WTC11 (cell line): ENCODE data around the gene YIPF2.

Experiments
- CTCF ChIP-seq: fragments of 200-600 bp; IDR thresholded peaks from 2 replicates; pipeline ENCODE4 v1.8.0; 2022; ENCODE audit warnings: antibody characterized with exemption
- E2F5 ChIP-seq: sonication (generic); formaldehyde crosslinking; IDR thresholded peaks from 2 replicates; pipeline ENCODE4 v1.8.1; 2022; ENCODE audit warnings: mild to moderate bottlenecking, moderate library complexity, missing genetic modification reagents
- ERG ChIP-seq: fragments of 250-450 bp; sonication (Bioruptor Pico); IDR thresholded peaks from 2 replicates; pipeline ENCODE4 v1.8.0; 2021; ENCODE audit warnings: mild to moderate bottlenecking
- FOXP4 ChIP-seq: sonication (generic); formaldehyde crosslinking; IDR thresholded peaks from 2 replicates; pipeline ENCODE4 v1.8.0; 2022; ENCODE audit warnings: mild to moderate bottlenecking, missing genetic modification reagents
- NR1H2 ChIP-seq: sonication (generic); formaldehyde crosslinking; IDR thresholded peaks from 2 replicates; pipeline ENCODE4 v1.9.0; 2021; ENCODE audit warnings: mild to moderate bottlenecking, moderate library complexity, missing genetic modification reagents
- NR3C1 ChIP-seq: sonication (generic); formaldehyde crosslinking; conservative IDR thresholded peaks from 2 replicates; pipeline ENCODE4 v1.8.1; 2023; ENCODE audit warnings: low read depth, mild to moderate bottlenecking, missing genetic modification reagents
- USF2 ChIP-seq: sonication (generic); formaldehyde crosslinking; IDR thresholded peaks from 2 replicates; pipeline ENCODE4 v1.8.1; 2023; ENCODE audit warnings: mild to moderate bottlenecking, missing genetic modification reagents, moderate library complexity
- ZNF425 ChIP-seq: fragments of 250-450 bp; sonication (Bioruptor Pico); conservative IDR thresholded peaks from 2 replicates; pipeline ENCODE4 v1.9.0; 2021; ENCODE audit warnings: mild to moderate bottlenecking

- no peak for TF ChIP-seq E2F5 (CRISPR knock-in tag)
- no peak for TF ChIP-seq FOXP4 (CRISPR knock-in tag)
- no peak for TF ChIP-seq ERG (CRISPR knock-in tag)
- no peak for TF ChIP-seq CTCF
- no peak for TF ChIP-seq USF2 (CRISPR knock-in tag)
- TF ChIP-seq NR3C1 (CRISPR knock-in tag), result no peak
- no peak for TF ChIP-seq NR1H2 (CRISPR knock-in tag)
- TF ChIP-seq ZNF425, result no peak
These were observed 31.4 kb downstream of the YIPF2 start for GRCh38 chr19:10896851-10897526.
